ENCODE measurements around the gene MGAT4B. TPM values are rescaled to one million over a fixed set of nuclear protein-coding genes. Genes with fewer than 3 reads are reported as not detected.

The MGAT4B gene
- total and polyA plus RNA-seq, 2 of the 13 experiments (the other 11 are each of a cell fraction or from before 2014, with no cell fraction given), result 93.5 to 130 TPM

DNA sequence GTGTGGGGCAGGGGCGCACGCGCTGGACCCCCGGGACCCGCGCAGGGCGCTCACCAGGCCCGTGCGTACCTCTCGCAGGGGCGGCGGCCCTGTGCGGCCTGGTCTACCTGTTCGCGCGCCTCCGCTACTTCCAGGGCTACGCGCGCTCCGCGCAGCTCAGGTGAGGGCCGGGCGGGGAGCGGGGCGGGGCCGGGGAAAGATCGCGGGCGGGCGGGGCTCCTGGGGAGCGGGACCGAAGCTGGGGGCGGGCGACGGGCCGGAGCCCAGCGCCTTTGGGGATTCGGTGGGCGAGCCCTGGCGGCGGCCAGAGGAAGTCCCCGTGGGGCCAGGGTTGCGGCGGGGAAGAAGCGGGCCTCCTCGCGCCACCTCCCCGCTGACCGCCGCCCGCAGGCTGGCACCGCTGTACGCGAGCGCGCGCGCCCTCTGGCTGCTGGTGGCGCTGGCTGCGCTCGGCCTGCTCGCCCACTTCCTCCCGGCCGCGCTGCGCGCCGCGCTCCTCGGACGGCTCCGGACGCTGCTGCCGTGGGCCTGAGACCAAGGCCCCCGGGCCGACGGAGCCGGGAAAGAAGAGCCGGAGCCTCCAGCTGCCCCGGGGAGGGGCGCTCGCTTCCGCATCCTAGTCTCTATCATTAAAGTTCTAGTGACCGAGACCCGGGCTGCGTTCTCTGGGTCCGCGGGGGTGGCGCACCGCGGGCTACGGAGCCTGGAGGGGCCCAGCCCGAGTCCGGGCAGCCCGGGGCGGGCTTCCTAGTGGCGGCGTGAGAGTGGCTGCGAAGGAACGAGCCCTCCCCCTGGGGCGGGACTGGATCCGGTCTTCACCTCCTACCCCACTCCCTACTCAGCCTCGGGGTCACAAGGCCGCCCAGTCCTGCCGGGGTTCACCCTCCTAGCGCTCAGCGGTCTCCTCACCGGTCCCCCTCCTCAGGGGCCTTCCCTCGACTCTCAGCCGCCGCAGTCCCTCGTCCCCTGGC is 10.5 kb downstream of the MGAT4B start (continued):
- TF ChIP-seq, protein P1, sequence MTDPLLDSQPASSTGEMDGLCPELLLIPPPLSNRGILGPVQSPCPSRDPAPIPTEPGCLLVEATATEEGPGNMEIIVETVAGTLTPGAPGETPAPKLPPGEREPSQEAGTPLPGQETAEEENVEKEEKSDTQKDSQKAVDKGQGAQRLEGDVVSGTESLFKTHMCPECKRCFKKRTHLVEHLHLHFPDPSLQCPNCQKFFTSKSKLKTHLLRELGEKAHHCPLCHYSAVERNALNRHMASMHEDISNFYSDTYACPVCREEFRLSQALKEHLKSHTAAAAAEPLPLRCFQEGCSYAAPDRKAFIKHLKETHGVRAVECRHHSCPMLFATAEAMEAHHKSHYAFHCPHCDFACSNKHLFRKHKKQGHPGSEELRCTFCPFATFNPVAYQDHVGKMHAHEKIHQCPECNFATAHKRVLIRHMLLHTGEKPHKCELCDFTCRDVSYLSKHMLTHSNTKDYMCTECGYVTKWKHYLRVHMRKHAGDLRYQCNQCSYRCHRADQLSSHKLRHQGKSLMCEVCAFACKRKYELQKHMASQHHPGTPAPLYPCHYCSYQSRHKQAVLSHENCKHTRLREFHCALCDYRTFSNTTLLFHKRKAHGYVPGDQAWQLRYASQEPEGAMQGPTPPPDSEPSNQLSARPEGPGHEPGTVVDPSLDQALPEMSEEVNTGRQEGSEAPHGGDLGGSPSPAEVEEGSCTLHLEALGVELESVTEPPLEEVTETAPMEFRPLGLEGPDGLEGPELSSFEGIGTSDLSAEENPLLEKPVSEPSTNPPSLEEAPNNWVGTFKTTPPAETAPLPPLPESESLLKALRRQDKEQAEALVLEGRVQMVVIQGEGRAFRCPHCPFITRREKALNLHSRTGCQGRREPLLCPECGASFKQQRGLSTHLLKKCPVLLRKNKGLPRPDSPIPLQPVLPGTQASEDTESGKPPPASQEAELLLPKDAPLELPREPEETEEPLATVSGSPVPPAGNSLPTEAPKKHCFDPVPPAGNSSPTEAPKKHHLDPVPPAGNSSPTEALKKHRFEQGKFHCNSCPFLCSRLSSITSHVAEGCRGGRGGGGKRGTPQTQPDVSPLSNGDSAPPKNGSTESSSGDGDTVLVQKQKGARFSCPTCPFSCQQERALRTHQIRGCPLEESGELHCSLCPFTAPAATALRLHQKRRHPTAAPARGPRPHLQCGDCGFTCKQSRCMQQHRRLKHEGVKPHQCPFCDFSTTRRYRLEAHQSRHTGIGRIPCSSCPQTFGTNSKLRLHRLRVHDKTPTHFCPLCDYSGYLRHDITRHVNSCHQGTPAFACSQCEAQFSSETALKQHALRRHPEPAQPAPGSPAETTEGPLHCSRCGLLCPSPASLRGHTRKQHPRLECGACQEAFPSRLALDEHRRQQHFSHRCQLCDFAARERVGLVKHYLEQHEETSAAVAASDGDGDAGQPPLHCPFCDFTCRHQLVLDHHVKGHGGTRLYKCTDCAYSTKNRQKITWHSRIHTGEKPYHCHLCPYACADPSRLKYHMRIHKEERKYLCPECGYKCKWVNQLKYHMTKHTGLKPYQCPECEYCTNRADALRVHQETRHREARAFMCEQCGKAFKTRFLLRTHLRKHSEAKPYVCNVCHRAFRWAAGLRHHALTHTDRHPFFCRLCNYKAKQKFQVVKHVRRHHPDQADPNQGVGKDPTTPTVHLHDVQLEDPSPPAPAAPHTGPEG (CRISPR knock-in tag; IDR thresholded peaks at IDR 0.05), result peak; percentile 55
- TF ChIP-seq, protein P2, sequence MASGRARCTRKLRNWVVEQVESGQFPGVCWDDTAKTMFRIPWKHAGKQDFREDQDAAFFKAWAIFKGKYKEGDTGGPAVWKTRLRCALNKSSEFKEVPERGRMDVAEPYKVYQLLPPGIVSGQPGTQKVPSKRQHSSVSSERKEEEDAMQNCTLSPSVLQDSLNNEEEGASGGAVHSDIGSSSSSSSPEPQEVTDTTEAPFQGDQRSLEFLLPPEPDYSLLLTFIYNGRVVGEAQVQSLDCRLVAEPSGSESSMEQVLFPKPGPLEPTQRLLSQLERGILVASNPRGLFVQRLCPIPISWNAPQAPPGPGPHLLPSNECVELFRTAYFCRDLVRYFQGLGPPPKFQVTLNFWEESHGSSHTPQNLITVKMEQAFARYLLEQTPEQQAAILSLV (CRISPR knock-in tag; IDR thresholded peaks at IDR 0.05; ENCODE audit: borderline replicate concordance), result 0 out of 2 replicates have a peak, but pooled peaks have one; percentile 30
- peak; percentile 37 for TF ChIP-seq HES4 (CRISPR knock-in tag; IDR thresholded peaks at IDR 0.05; ENCODE audit: borderline replicate concordance)
- peak; percentile 98 for TF ChIP-seq AGO2 (optimal IDR thresholded peaks at IDR 0.05; ENCODE audit: low read depth, low read length)
- TF ChIP-seq DNMT1 (CRISPR knock-in tag; IDR thresholded peaks at IDR 0.05), result peak; percentile 54; the same call in 1 of the 2 replicates
- no peak for TF ChIP-seq HHEX (CRISPR knock-in tag; IDR thresholded peaks at IDR 0.05)
- peak; percentile 97 for TF ChIP-seq KDM2A (CRISPR knock-in tag; IDR thresholded peaks at IDR 0.05; ENCODE audit: borderline replicate concordance, low read depth)
- TF ChIP-seq, protein P3, sequence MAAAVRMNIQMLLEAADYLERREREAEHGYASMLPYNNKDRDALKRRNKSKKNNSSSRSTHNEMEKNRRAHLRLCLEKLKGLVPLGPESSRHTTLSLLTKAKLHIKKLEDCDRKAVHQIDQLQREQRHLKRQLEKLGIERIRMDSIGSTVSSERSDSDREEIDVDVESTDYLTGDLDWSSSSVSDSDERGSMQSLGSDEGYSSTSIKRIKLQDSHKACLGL (CRISPR knock-in tag; IDR thresholded peaks at IDR 0.05), result peak; percentile 45; the same call in 1 of the 2 replicates
- peak; percentile 61 for TF ChIP-seq HOXA3 (CRISPR knock-in tag; IDR thresholded peaks at IDR 0.05)
- no peak for TF ChIP-seq RARG (CRISPR knock-in tag; IDR thresholded peaks at IDR 0.05; ENCODE audit: low read depth)
- TF ChIP-seq, protein P4, sequence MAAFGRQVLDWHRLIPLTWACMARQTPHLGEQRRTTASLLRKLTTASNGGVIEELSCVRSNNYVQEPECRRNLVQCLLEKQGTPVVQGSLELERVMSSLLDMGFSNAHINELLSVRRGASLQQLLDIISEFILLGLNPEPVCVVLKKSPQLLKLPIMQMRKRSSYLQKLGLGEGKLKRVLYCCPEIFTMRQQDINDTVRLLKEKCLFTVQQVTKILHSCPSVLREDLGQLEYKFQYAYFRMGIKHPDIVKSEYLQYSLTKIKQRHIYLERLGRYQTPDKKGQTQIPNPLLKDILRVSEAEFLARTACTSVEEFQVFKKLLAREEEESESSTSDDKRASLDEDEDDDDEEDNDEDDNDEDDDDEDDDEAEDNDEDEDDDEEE (CRISPR knock-in tag; IDR thresholded peaks at IDR 0.05), result 0 out of 2 replicates have a peak, but pooled peaks have one; percentile 77
- TF ChIP-seq, protein P5, sequence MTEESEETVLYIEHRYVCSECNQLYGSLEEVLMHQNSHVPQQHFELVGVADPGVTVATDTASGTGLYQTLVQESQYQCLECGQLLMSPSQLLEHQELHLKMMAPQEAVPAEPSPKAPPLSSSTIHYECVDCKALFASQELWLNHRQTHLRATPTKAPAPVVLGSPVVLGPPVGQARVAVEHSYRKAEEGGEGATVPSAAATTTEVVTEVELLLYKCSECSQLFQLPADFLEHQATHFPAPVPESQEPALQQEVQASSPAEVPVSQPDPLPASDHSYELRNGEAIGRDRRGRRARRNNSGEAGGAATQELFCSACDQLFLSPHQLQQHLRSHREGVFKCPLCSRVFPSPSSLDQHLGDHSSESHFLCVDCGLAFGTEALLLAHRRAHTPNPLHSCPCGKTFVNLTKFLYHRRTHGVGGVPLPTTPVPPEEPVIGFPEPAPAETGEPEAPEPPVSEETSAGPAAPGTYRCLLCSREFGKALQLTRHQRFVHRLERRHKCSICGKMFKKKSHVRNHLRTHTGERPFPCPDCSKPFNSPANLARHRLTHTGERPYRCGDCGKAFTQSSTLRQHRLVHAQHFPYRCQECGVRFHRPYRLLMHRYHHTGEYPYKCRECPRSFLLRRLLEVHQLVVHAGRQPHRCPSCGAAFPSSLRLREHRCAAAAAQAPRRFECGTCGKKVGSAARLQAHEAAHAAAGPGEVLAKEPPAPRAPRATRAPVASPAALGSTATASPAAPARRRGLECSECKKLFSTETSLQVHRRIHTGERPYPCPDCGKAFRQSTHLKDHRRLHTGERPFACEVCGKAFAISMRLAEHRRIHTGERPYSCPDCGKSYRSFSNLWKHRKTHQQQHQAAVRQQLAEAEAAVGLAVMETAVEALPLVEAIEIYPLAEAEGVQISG (CRISPR knock-in tag; IDR thresholded peaks at IDR 0.05), result peak; percentile 87
- TF ChIP-seq ZNF563 (CRISPR knock-in tag; IDR thresholded peaks at IDR 0.05), result peak; percentile 66; the same call in 1 of the 2 replicates
- no peak; the same call in 1 of the 2 replicates for TF ChIP-seq SMC3 (IDR thresholded peaks at IDR 0.05; ENCODE audit: low read length)
- peak; percentile 29; the same call in 1 of the 2 replicates for TF ChIP-seq ISL2 (CRISPR knock-in tag; IDR thresholded peaks at IDR 0.05)
- peak; percentile 38 for TF ChIP-seq MED1 (CRISPR knock-in tag; IDR thresholded peaks at IDR 0.05)

All from HepG2 (cell line).